ENCODE results near the gene TFAP2A. TPM values are rescaled to one million over a fixed set of nuclear protein-coding genes. Genes with fewer than 3 reads are reported as not detected.

The TFAP2A gene
- polyA plus RNA-seq, 1 donor (not counting 4 experiments of a cell fraction or from before 2014, with no cell fraction given): 30.2 TPM

- H3K4me3 ChIP-seq (ENCODE audit: control insufficient read depth in 2 of 3, extremely low read depth in 1 of 3, insufficient read depth in 2 of 3, low read depth in 1 of 3, low read length in 3 of 3): peak overlapping the region; percentile 2 to 13 (median 9)
- peaks cover 53% of the 10 kb centered on the region for H3K4me1 ChIP-seq (ENCODE audit: control insufficient read depth, extremely low read depth, insufficient read depth, low read length)
- no peaks in the 10 kb centered on the region for H3K79me2 ChIP-seq (ENCODE audit: control insufficient read depth, insufficient read depth, low read length)
- peak overlapping the region; percentile 78 for H3K9ac ChIP-seq (ENCODE audit: control insufficient read depth, extremely low read depth, insufficient read depth, low read length)
- no peak for TF ChIP-seq EZH2 (IDR thresholded peaks at IDR 0.05; ENCODE audit: low read length)
- TF ChIP-seq, protein P1, sequence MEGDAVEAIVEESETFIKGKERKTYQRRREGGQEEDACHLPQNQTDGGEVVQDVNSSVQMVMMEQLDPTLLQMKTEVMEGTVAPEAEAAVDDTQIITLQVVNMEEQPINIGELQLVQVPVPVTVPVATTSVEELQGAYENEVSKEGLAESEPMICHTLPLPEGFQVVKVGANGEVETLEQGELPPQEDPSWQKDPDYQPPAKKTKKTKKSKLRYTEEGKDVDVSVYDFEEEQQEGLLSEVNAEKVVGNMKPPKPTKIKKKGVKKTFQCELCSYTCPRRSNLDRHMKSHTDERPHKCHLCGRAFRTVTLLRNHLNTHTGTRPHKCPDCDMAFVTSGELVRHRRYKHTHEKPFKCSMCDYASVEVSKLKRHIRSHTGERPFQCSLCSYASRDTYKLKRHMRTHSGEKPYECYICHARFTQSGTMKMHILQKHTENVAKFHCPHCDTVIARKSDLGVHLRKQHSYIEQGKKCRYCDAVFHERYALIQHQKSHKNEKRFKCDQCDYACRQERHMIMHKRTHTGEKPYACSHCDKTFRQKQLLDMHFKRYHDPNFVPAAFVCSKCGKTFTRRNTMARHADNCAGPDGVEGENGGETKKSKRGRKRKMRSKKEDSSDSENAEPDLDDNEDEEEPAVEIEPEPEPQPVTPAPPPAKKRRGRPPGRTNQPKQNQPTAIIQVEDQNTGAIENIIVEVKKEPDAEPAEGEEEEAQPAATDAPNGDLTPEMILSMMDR (optimal IDR thresholded peaks at IDR 0.05 in 1 of 3, IDR thresholded peaks at IDR 0.05 in 1 of 3, conservative IDR thresholded peaks at IDR 0.05 in 1 of 3; ENCODE audit: extremely low read depth in 1 of 3, insufficient read depth in 2 of 3, low read length in 3 of 3): no peak
- no peaks in the 10 kb centered on the region for H3K36me3 ChIP-seq (ENCODE audit: control insufficient read depth in 2 of 2, extremely low read depth in 1 of 2, insufficient read depth in 2 of 2, low read length in 2 of 2)
- peak overlapping the region; percentile 79 for H3K4me2 ChIP-seq (ENCODE audit: control insufficient read depth, extremely low read depth, insufficient read depth, low read depth, low read length)
- peak overlapping the region; percentile 90 for H3K27ac ChIP-seq (ENCODE audit: control insufficient read depth, insufficient read depth, low read length)
- H3K9me3 ChIP-seq (ENCODE audit: control insufficient read depth, low read depth, low read length): no peaks in the 10 kb centered on the region
- H3K27me3 ChIP-seq (ENCODE audit: control insufficient read depth, extremely low read depth, insufficient read depth, low read length): no peaks in the 10 kb centered on the region
- H2AFZ ChIP-seq (ENCODE audit: control insufficient read depth, low read length): peak overlapping the region; percentile 76
- FAIRE-seq (peak; percentile 87), DNase-seq (ENCODE audit: low read depth, low spot score) (no peak)
- no peaks in the 10 kb centered on the region for H3K9me1 ChIP-seq (ENCODE audit: control insufficient read depth, extremely low read depth, insufficient read depth, low read length)
- no peaks in the 10 kb centered on the region for H4K20me1 ChIP-seq (ENCODE audit: control insufficient read depth, extremely low read depth, insufficient read depth, low read length)
- dilution Hi-C loops (cut with MboI; ENCODE audit: extremely low pct_ligation_motif_present, low sequenced_read_pairs): no loop called here
Measured at GRCh38 chr6:10434235-10434634, 19.4 kb upstream of the TFAP2A start.

GRCh38 chr6:10433322-10433721, 18.4 kb upstream of the TFAP2A start:
- peaks cover 62% of the 10 kb centered on the region for H3K4me1 ChIP-seq (ENCODE audit: control insufficient read depth, extremely low read depth, insufficient read depth, low read length)
- H4K20me1 ChIP-seq (ENCODE audit: control insufficient read depth, extremely low read depth, insufficient read depth, low read length): no peaks in the 10 kb centered on the region
- H3K27ac ChIP-seq (ENCODE audit: control insufficient read depth, insufficient read depth, low read length): peak overlapping the region; percentile 47
- TF ChIP-seq, protein P1 (optimal IDR thresholded peaks at IDR 0.05 in 1 of 3, IDR thresholded peaks at IDR 0.05 in 1 of 3, conservative IDR thresholded peaks at IDR 0.05 in 1 of 3; ENCODE audit: extremely low read depth in 1 of 3, insufficient read depth in 2 of 3, low read length in 3 of 3): no peak
- no peak for TF ChIP-seq EZH2 (IDR thresholded peaks at IDR 0.05; ENCODE audit: low read length)
- no peaks in the 10 kb centered on the region for H3K9me1 ChIP-seq (ENCODE audit: control insufficient read depth, extremely low read depth, insufficient read depth, low read length)
- H3K79me2 ChIP-seq (ENCODE audit: control insufficient read depth, insufficient read depth, low read length): no peaks in the 10 kb centered on the region
- FAIRE-seq (no peak), DNase-seq (ENCODE audit: low read depth, low spot score) (no peak)
- no peak overlapping the region for H2AFZ ChIP-seq (ENCODE audit: control insufficient read depth, low read length)
- no peak overlapping the region for H3K9ac ChIP-seq (ENCODE audit: control insufficient read depth, extremely low read depth, insufficient read depth, low read length)
- no peaks in the 10 kb centered on the region for H3K36me3 ChIP-seq (ENCODE audit: control insufficient read depth in 2 of 2, extremely low read depth in 1 of 2, insufficient read depth in 2 of 2, low read length in 2 of 2)
- H3K4me3 ChIP-seq (ENCODE audit: control insufficient read depth in 2 of 3, extremely low read depth in 1 of 3, insufficient read depth in 2 of 3, low read depth in 1 of 3, low read length in 3 of 3): no peak overlapping the region
- H3K9me3 ChIP-seq (ENCODE audit: control insufficient read depth, low read depth, low read length): no peaks in the 10 kb centered on the region
- H3K27me3 ChIP-seq (ENCODE audit: control insufficient read depth, extremely low read depth, insufficient read depth, low read length): no peaks in the 10 kb centered on the region
- dilution Hi-C loops (cut with MboI; ENCODE audit: extremely low pct_ligation_motif_present, low sequenced_read_pairs): no loop called here
- no peak overlapping the region for H3K4me2 ChIP-seq (ENCODE audit: control insufficient read depth, extremely low read depth, insufficient read depth, low read depth, low read length)
